Bronchial smooth muscle cell (primary cell): ENCODE results near the gene SLC25A4. TPM values are rescaled to one million over a fixed set of nuclear protein-coding genes. Genes with fewer than 3 reads are reported as not detected.

Experiments
- total RNA-seq: library from RNA; depleted of rRNA; stranded (reverse); fragments of >200 nt; gene quantifications from 2 replicates; pipeline ENCODE4 v1.2.1, GENCODE V29; 2014

Gene SLC25A4
- 3.0 and 3.6 TPM in 2 replicates for total RNA-seq

DNA sequence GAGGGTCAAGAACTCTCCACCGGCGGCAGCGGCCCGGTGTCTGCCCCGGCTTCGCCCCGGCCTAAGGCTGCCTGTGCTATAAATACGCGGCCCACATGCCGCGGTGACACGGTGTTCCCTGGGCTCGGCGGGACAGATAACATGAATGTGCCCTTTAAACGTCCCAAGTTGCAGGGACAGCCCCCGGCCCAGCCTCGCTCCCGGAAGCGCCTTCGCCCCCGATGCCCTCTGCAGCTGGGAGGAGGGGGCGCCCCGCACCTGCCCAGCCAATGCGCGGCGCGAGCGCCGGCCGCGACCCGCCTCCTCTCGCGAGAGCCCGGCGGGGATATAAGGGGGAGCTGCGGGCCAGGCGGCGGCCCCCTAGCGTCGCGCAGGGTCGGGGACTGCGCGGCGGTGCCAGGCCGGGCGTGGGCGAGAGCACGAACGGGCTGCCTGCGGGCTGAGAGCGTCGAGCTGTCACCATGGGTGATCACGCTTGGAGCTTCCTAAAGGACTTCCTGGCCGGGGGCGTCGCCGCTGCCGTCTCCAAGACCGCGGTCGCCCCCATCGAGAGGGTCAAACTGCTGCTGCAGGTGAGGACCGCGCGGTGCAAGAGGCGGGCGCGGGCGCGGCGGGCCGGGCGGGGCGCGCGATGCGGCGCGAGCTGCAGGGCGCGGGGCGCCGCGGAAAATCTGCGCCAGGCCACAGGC is at the start of gene SLC25A4:
Gene SLC25A4 (plus strand): TSS at position 355 of the 689 bp plus-strand sequence. CDS start 107 bp downstream, at position 462.

Other genes starting within 250 kb of the SLC25A4 start
- gene HELT, start 124.8 kb upstream of the SLC25A4 start, total RNA-seq: not detected in 2 replicates
- 13.3 and 22.9 TPM in 2 replicates for gene CFAP97, start 60.7 kb downstream of the SLC25A4 start, total RNA-seq
- gene SNX25, start 66.3 kb downstream of the SLC25A4 start, total RNA-seq: 16.7 and 17.8 TPM in 2 replicates